GM19438 (cell line): Measurements from ENCODE around the gene ZFP36L1.

Experiments used
- ATAC-seq: cut with Tn5 transposase; IDR thresholded peaks from one replicate; pipeline ENCODE4 v1.9.1; 2021; ENCODE audit warnings: low read depth; ENCODE audit not compliant: unreplicated experiment

ZFP36L1 gene, protein sequence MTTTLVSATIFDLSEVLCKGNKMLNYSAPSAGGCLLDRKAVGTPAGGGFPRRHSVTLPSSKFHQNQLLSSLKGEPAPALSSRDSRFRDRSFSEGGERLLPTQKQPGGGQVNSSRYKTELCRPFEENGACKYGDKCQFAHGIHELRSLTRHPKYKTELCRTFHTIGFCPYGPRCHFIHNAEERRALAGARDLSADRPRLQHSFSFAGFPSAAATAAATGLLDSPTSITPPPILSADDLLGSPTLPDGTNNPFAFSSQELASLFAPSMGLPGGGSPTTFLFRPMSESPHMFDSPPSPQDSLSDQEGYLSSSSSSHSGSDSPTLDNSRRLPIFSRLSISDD

DNA sequence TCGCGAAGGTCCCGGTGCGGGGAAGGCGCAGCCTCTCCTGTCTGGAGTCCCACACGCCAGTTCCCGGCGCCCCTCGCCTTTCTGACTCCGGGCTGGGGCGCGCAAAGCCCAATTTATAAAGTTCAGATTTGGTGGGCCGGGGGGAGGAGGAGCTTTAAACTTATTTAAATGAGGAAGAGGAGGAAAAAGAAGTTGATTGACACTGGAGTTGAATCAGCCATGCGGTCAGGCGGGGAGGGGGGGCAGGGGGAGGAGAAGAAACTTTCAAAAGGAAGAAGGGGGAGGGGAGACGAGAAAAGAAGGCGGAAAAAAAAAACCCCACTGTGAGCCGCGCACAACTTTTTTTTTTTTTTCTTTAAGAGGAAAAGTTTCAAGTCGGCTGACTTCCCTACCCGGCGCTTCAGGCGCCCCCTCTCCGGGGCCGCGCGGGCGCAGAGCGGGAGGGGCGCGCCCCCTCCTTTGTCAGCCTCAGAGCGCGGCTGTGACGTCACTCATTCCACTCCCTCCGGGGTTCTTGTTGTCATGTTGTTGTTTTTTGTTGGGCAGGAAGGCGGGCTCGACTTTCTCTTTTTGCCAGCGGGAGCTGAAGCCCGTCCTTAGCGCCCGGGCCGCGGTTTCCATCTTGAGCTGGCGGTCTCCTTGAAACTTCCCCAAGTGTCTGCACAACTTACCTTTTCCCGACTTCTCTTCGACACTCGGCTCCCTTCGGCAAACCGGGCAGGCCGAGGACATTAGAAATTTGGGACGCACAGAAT lies at the start of gene ZFP36L1:
Gene ZFP36L1 (minus strand): TSS at position 89 of the 755 bp plus-strand sequence. CDS start 129 bp downstream, outside the sequence.
- ATAC-seq: peak; percentile 27

DNA sequence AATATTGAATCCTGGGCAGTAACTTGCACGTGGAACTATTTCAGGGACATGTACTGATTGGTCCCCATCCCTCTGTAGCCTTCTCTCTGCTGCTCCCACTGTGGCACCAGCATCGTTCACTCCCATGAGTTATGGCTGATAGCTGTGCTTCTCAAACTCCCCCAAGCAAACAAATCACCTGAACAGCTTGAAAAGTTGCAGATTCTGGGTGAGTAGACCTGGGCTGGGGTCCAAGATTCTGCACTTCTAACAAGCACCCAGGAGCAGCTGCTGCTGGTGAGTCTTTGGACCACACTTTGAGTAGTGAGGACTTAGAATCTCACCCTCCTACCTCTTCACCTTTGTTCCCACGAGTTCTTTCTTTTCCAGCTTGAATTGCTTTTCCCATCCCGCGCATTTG lies 49.4 kb upstream of the ZFP36L1 start:
- ATAC-seq: no peak

DNA sequence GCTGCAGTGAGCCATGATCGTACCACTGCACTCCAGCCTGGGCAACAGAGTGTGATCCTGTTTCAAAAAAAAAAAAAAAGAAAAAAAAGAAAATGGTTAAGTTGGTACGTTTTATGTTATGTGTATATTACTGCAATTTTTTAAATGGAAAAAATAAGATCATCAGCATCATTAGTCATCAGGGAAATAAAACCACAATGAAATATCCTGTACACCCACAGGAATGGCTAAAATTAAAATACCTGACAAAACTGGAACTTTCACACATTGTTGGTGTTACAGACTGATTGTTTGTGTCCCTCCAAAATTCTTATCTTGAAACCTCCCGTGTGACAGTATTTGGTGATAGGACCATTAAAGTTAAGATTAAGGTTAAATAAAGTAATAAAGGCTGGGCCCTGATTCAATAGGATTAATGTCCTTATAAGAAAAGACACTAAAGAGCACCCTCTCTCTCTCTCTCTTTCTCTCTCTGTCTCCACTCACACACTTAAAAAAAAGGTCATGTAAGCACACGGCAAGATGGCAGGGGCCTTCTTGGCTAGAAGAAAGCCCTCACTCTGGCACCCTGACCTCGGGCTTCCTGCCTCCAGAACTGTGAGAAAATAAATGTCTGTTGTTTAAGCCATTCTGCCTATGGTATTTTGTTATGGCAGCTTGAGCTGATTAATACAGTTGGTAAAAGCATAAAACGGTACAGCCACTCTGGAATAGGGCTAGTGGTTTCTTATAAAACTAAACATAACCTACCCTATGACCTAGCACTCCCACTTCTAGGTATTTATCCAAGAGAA lies 48.3 kb upstream of the ZFP36L1 start:
- no peak for ATAC-seq

DNA sequence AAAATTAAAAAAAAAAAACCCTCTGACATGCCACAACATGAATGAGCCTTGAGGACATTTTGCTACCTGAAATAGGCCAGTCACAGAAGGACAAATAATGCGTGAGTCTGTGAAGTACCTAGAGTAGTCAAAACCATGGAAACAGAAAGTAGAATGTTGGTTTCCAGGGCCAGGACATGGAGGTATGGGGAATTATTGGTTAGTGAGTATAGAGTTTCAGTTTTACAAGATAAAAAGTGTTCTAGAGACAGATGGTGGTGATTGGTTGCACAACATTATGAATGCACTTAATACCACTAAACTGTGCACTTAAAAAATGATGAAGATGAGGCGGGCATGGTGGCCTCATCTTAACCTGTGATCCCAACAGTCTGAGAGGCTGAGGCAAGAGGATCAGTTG lies 47.6 kb upstream of the ZFP36L1 start:
- no peak for ATAC-seq

DNA sequence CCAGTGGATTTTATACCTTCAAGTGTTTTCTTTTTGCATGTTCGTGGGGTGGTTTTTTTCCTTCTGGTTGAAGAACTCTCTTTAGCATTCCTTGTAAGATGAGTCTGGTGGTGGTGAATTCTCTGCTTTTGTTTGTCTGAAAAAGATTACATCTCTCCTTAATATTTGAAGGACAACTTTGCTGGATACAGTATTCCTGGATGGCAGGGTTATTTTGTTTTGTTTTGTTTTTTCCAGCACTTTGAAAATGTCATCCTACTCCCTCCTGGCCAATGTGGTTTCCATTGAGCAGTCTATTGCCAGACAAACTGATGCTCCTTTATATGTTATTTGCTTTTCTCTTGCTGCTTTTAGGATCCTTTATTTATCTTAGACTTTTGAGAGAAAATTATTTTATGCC lies 43.2 kb upstream of the ZFP36L1 start:
- ATAC-seq: no peak

DNA sequence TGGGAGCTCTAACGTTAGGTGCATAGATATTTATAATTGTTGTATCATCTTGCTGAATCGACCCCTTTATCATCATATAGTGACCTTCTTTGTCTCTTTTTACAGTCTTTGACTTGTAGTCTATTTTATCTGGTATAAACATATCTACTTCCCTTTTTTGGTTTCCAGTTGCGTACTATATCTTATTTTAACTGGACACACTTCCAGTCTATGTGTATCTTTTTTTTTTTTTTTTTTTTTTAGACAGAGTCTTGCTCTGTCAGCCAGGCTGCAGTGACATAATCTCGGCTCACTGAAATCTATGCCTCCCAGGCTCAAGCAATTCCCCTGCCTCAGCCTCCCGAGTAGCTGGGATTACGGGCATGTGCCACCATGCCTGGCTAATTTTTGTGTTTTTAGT lies 41.9 kb upstream of the ZFP36L1 start:
- no peak for ATAC-seq

DNA sequence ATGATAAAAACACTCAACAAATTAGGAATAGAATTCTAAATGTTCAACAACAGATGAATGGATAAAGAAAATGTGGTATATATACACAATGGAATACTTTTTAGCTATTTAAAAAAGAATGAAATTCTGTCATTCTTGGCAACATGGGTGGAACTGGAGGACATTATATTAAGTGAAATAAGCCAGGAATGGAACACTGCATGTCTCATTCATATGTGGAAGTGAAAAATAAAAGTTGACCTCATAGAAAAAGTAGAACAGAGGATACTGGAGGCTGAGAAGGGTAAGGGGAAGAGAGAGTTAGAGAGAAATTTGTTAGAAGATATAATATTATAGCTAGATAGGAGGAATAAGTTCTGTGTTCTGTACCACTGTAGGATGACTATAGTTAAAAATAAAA lies 35.8 kb upstream of the ZFP36L1 start:
- no peak for ATAC-seq

DNA sequence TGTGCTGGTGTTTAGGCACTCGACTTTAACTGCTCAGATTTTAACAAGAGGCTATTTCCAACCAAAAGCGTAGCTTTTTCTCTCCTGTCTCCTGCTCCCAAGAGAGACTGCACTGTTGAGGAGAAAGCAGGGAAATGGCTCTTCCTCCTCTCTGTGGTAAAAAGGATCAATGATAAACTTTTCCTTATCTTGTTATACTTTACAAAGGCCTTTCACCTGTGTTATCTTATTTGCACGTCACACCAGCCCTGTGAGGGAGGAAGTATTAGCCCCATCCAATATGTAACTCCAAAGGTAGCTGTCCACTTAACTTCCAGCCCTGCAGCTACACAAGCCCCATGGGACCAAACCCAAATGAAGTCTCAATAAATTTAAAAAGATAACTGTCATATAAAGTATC lies 32.9 kb upstream of the ZFP36L1 start:
- ATAC-seq: no peak

DNA sequence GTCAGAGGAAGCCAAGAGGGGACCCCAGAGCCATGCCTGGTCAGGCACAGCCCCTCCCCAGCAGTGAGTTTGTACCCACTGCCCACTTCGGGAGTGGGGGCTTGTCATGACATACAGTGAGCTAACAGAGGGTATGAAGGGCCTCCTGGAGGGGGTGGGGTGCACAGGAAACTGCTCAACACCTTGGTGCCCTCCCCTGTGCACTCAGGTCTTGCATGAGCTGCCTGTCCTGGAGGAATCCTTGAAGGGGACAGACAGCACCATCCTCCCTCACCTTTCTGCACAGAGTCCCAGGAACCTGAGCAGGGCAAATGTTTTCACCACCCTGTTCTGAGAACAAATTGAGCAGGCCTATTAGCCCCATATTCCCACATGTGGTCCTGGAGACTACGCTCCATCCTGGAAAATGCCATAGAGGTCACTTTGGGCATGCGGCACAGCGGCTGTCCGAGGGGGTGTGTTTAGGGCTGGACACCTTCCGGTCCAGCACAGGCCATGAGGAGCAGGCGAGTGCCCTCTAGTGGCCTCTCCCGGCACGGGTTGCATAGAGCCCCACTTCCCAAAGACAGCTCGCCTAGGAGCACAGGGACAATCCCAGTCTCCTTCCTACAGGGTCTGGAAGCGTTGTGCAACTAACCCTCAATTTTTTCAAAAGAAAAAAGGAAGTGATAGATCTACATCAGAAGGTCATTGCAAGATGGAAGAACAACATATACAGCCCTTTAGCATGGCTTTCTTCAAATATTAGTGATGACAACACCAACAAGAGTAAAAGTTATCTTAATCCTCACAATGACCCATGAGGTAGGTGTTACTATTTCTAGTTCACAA lies 31.9 kb upstream of the ZFP36L1 start:
- ATAC-seq: no peak

DNA sequence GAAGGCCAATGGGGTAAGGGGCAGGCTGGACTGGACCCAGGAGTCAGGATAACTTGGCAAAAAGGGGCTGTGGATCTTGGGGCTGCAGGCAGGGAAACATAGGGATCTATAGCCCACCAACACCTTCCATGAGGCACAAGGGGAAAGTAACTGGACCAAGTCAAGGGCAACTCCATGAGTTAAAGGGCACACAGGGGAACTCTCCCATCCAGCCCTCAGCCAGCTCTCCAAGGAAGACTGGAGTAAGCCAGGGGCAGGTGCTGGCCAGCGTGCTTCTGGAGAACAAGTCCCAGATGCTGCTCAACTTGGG lies 31.3 kb upstream of the ZFP36L1 start:
- no peak for ATAC-seq

DNA sequence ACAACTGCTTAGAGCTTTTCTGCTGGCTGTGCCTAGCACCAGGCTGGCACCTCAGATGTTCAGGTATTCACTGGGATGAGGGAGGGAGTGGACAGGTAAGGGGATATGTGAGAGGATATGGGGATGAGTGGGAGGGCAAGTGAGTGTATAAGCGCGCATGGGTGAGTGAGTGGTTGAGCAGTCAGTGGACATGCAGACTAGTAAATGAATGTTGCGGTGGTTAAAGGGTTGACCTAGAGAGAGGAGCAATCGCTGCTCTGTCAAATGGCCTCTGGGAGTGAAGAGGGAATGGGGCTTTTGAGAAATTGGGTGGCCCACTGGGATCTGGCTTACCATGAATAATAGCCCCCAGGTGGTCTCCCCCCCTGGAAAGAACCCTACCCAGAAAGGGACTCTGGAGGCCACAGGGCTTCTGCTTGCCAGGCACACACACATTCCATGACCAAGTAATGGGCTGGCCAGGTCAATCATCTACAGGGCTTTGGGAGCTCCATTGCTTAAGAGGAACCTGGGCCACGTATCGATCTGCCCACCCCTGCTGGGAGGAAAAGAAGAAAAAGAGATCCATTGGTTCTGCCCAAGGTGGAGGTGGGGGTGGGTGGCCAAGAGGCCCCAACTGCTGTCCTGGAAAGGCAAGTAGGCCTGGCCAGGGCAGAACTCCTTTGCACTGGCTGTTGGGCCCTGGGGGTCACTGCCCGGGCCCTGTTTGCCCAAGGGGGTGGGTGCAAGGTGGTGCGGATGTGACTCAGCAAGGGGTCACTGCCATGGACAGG lies 30.8 kb upstream of the ZFP36L1 start:
- no peak for ATAC-seq

DNA sequence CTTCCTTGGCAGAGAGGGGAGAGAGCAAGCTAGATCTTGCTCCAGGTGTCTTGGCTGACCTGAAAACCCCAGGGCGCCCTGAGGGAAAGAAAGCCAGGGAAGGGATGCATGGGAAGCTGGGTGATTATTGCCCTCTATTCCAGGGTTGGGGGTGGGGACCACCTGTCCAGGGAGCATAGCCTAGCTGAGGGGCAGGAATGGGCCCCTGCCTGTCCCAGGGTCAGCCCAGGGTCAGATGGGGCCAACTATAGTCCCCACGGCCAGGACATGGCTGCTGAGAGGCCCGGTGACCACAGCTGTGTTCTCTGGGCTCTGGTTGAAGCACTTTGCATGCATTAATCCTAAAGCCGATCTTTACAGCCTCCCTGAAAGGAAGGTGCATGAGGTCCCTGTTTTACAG lies 30.1 kb upstream of the ZFP36L1 start:
- no peak for ATAC-seq

DNA sequence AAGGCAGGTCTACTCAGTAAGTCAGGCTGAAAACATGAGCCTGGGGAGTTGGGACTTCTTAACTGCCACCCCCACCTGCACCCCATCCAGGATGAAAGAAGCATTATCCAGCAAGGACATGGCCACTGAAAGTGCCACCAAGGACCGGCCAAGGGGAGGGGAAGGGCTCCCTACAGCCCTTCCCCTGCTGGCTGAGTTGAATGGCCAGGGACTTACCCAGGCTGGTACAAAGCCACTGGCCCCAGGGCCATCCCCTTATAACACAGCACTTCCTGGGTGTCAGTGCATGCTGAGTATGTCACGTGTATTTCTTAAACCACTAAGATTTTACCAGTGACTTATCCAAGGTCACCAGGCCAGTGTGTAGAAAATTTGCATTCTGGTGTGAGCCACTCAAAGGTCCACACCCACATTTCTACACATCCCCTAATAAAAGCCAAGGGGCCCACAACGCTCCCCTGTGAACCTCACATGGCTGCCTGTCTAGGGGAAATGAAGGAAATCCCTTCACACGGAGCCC lies 29.3 kb upstream of the ZFP36L1 start:
- ATAC-seq: peak; percentile 48

DNA sequence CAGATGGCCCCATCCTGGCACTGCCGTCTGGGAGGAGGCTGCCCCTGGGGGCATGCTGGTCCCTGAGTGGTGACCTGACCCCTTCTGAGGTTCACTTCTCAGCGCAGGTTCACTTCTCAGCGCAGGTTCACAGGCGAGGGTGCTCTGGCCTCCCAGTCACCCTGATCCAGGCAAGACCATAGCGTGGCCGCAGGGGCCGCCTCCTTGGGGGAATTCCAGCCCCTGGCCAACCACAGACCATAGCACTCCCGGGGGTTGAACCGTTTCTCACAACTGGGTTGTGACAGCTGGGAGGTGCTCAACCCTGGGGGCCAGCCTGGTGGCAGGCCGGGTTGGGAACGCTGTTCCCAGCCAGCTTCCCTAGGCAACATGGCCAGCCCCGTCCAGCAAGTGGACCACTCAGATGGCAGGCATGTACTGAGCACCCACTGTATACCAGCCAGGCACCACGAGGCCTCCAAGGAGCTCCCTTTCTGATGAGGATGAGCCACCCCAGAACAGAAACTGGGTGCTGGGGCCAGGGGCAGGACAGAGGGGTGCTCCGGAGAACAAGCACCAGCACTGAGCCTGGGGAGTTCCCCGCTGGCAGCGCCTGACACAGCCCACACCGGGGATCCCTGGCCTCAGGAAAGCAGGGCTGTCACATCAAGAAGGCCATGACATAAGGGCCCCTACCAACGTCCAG lies 28.3 kb upstream of the ZFP36L1 start:
- ATAC-seq: peak; percentile 32

DNA sequence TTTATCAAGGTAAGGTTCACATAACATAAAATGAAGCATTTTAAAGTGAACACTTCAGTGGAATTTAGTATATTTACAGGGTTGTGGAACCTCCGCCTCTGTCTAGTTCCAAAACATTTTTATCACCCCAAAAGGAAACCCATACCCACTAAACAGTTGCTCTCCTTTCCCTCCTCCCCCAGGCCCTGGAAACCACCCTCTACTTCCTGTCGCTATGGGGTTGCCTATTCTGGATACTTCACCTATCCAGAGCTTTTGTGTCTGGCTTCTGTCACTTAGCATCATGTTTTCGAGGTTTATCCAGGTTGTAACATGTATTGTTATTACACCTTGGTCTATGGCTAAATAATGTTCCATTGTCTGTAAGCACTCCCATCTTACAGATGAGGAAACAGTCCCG lies 27.7 kb upstream of the ZFP36L1 start:
- ATAC-seq: no peak

DNA sequence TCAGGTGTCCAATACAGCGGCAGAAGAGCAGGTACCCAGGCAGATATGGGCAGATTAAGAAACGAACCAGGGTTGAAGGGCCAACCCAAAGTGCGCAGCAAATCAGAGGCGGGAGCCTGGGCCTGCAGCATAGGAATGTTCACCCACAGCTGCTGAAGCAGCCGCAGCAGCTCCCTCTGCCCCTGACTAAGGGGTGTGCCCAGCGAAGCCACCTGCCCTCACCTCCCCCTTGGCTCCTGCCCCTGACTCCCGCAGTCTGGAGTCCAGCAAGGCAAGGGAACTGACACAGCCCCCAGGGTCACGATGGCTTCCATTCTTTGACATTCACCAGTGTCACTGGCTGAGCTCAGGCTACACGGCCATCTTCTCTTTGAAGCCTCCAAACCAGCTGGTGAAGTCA lies 27.3 kb upstream of the ZFP36L1 start:
- ATAC-seq: no peak

DNA sequence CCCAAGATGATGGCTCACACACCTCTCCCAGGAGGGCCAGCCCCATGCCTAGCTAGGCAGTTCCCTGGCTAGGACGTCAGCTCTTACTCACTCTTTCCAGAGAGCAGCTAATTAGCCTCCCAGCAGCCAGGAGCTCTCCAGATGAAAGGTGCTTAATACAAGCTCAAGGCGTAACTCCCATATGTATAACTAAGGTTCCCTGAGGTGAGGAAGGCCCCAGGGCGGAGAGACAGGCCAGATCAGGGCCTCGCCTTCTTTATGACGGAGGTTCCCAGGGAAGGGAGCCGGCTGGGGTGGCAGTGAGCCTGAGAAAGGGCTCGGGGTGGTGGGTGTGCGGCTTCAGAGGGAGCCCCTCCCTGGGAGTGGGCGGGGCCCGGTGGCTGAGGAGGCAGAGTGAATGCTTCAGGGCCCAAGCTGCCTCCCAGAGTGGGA lies 26.4 kb upstream of the ZFP36L1 start:
- ATAC-seq: no peak

DNA sequence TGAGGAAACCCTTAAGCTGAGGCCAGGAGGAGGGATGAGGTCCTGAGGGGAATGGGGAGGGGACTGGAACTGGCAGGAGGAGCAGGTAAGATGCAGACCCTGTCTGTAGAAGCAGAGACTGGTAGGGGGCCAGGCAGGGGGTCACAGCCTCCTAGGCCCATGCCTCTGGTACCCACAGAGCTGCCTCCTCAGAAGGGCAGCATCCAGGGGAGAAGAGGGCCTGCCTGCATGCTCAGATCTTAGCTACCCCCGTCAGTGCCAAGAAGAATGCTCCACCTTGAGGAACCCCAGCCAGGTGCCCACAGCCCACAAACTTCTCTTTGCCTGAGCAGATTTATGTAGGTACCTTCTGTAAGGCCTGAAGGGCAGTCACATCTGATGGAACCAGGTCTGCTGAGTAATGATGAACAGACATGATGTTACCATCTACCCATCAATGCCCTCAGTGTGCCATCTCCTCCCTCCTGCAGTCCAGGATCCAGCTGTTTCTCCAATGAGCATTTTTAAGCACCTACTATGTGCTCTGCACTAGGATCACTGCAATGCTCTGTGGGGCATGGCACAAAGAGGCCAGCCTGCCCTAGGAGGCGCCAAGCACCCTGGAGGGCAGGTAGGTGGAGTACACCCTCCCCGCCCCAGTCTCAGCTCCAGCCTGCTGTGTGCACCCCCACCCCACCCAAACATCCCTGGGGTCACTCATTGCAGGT lies 24.8 kb upstream of the ZFP36L1 start:
- ATAC-seq: no peak
